ENCODE data around the gene CCNF. TPM values are rescaled to one million over a fixed set of nuclear protein-coding genes. Genes with fewer than 3 reads are reported as not detected.
"Not testable (repeated sequence)": the region's sequence is repeated elsewhere in the genome, so short reads cannot be mapped to it uniquely, and the experiment has no call there.

CCNF gene
- total RNA-seq, 1 donor from 2014 or later: 48.9 TPM

- Mint-ChIP-seq H3K27ac (peak overlapping the region; percentile 28), H3K27me3 (ENCODE audit: low read depth) (no peaks in the 10 kb centered on the region), H3K9me3 (no peaks in the 10 kb centered on the region), H3K36me3 (ENCODE audit: low read depth) (peaks cover 67% of the 10 kb centered on the region), H3K4me1 (ENCODE audit: low read depth) (peaks cover 18% of the 10 kb centered on the region), H3K4me3 (ENCODE audit: low read depth) (no peak overlapping the region)
- intact Hi-C loops (cut with micrococcal nuclease): no loop called here
- no peak for DNase-seq (ENCODE audit: low spot score)
These were observed 3.7 kb downstream of the CCNF start for GRCh38 chr16:2432801-2433505.

DNA sequence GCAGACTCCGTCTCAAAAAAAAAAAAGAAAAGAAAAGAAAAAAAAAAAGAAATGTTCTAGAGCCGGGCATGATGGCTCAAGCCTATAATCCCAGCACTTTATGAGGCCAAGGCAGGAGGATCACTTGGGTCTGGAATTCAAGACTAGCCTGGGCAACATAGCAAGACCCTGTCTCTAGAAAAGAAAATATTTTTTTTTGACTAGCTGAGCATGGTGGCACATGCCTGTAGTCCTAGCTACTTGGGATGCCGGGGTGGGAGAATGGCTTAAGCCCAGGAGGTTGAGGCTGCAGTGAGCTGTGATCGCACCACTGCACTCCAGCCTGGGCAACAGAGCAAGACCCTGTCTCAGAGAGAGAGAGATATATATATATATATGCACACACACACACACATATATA lies 6.0 kb downstream of the CCNF start:
- DNase-seq (ENCODE audit: low spot score); intact Hi-C loops (cut with micrococcal nuclease); H3K4me3 Mint-ChIP-seq (ENCODE audit: low read depth); H3K9me3 Mint-ChIP-seq; H3K27me3 Mint-ChIP-seq (ENCODE audit: low read depth); H3K27ac Mint-ChIP-seq: not testable (repeated sequence)
- peaks cover 17% of the 10 kb centered on the region for H3K4me1 Mint-ChIP-seq (ENCODE audit: low read depth)
- H3K36me3 Mint-ChIP-seq (ENCODE audit: low read depth): peaks cover 85% of the 10 kb centered on the region

DNA sequence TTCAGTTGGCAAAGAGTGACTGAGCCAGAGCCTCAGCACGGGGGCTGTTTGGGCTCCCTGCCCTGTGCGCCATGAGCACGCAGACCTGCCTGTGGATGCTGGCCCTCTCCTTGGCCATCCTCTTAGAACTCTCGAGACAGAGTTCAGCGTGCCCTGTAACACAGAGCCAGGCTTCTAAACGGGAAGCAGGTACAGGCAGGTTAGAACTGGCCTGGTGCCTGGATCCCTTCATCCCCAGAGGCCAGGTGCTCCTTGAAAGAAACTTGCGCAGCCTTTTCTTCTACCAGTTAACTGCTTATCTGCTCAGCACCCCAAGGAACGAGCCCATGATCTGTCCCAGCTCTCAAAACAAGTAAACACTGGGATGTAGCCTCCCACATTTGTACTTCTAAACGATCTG lies 6.9 kb downstream of the CCNF start:
- Mint-ChIP-seq H3K27me3 (ENCODE audit: low read depth) (no peaks in the 10 kb centered on the region), H3K36me3 (ENCODE audit: low read depth) (peaks cover 78% of the 10 kb centered on the region), H3K4me1 (ENCODE audit: low read depth) (peaks cover 9% of the 10 kb centered on the region), H3K9me3 (no peaks in the 10 kb centered on the region), H3K4me3 (ENCODE audit: low read depth) (no peak overlapping the region), H3K27ac (no peak overlapping the region)
- DNase-seq (ENCODE audit: low spot score): no peak
- intact Hi-C loops (cut with micrococcal nuclease): no loop called here

DNA sequence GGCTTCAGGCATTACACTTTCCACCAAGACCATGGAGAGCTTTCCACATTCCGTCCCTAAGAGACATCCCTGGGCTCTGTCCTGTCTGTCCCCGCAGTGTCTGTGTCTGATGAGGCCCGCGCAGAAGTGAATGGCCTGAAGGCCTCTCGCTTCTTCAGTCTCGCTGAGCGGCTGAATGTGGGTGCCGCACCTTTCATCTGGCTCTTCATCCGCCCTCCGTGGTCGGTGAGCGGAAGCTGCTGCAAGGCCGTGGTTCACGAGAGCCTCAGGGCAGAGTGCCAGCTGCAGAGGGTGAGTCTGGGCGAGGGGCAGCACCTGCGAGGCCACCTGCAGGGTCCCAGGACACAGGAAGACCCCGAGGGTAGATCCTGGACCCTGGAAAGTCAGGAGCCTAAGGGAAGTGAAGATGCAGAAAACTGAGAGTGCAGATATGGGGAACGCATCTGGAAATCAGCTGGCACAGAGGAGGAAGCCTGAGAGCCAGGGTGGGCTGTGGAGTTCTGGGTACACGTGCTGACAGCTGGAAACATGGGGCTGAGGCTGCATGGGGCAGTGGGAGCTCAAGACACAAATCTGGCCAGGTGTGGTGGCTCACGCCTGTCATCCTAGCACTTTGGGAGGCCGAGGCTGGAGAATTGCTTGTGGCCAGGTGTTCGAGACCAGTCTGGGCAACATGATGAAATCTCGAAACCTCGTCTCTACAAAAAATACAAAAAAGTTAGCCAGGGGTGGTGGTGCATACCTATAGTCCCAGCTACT lies 8.0 kb downstream of the CCNF start:
- peaks cover 74% of the 10 kb centered on the region for H3K36me3 Mint-ChIP-seq (ENCODE audit: low read depth)
- no peak overlapping the region for H3K27ac Mint-ChIP-seq
- no peaks in the 10 kb centered on the region for H3K27me3 Mint-ChIP-seq (ENCODE audit: low read depth)
- H3K4me1 Mint-ChIP-seq (ENCODE audit: low read depth): peaks cover 9% of the 10 kb centered on the region
- H3K4me3 Mint-ChIP-seq (ENCODE audit: low read depth): no peak overlapping the region
- DNase-seq (ENCODE audit: low spot score): no peak
- no peaks in the 10 kb centered on the region for H3K9me3 Mint-ChIP-seq
- intact Hi-C loops (cut with micrococcal nuclease): no loop called here

DNA sequence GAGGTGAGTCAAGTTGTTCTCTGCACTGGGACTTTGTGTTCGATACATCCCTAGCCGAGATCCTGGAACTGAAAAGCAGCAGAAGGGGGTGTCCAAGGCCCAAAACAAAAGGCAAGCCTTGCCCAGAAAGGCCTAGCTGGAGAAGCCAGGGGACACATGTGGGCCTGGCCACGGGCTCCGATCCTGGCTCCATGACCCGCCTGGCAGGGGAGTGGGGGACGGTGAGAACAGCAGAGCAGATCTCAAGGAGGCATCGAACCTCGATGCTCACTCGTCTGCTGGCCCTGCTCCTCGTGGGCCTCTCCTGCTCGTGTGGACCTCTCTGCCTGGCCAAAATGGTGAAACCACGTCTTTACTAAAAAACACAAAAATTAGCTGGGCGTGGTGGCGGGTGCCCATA lies 8.9 kb downstream of the CCNF start:
- intact Hi-C loops (cut with micrococcal nuclease): no loop called here
- Mint-ChIP-seq H3K9me3 (no peaks in the 10 kb centered on the region), H3K27me3 (ENCODE audit: low read depth) (no peaks in the 10 kb centered on the region), H3K4me1 (ENCODE audit: low read depth) (peaks cover 8% of the 10 kb centered on the region), H3K27ac (no peak overlapping the region), H3K36me3 (ENCODE audit: low read depth) (peaks cover 67% of the 10 kb centered on the region), H3K4me3 (ENCODE audit: low read depth) (no peak overlapping the region)
- DNase-seq (ENCODE audit: low spot score): no peak

- peaks cover 8% of the 10 kb centered on the region for H3K4me1 Mint-ChIP-seq (ENCODE audit: low read depth)
- no peak for DNase-seq (ENCODE audit: low spot score)
- H3K9me3 Mint-ChIP-seq: no peaks in the 10 kb centered on the region
- no peak overlapping the region for H3K27ac Mint-ChIP-seq
- intact Hi-C loops (cut with micrococcal nuclease): no loop called here
- no peak overlapping the region for H3K4me3 Mint-ChIP-seq (ENCODE audit: low read depth)
- peaks cover 67% of the 10 kb centered on the region for H3K36me3 Mint-ChIP-seq (ENCODE audit: low read depth)
- no peaks in the 10 kb centered on the region for H3K27me3 Mint-ChIP-seq (ENCODE audit: low read depth)
These were observed 10.4 kb downstream of the CCNF start for GRCh38 chr16:2439598-2439997.

DNA sequence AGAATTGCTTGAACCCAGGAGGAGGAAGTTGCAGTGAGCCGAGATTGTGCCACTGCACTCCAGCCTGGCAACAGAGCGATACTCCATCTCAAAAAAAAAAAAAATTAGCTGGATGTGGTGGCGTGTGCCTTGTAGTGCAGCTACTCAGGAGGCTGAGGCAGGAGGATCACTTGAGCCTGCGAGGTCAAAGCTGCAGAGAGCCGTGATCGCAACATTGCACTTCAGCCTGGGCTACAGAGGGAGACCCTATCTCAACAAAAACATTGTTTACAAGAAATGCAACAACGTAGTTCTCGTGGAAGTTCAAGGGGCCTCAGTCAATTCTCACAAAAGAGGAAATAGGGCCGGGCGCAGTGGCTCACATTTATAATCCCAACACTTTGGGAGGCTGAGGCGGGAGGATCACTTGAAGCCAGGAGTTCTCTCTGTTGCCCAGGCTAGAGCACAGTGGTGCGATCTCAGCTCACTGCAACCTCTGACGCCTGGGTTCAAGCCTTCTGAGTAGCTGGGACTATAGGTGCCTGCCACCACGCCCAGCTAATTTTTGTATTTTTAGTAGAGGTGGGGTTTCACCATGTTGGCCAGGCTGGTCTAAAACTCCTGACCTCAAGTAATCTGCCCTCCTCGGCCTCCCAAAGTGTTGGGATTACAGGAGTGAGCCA lies 12.0 kb downstream of the CCNF start:
- H3K27ac Mint-ChIP-seq; H3K4me3 Mint-ChIP-seq (ENCODE audit: low read depth); DNase-seq (ENCODE audit: low spot score); intact Hi-C loops (cut with micrococcal nuclease); H3K4me1 Mint-ChIP-seq (ENCODE audit: low read depth); H3K27me3 Mint-ChIP-seq (ENCODE audit: low read depth); H3K9me3 Mint-ChIP-seq: not testable (repeated sequence)
- H3K36me3 Mint-ChIP-seq (ENCODE audit: low read depth): peaks cover 67% of the 10 kb centered on the region

GRCh38 chr16:2443555-2443954 lies 14.3 kb downstream of the CCNF start:
- Mint-ChIP-seq H3K4me1 (ENCODE audit: low read depth) (peaks cover 6% of the 10 kb centered on the region), H3K36me3 (ENCODE audit: low read depth) (peaks cover 62% of the 10 kb centered on the region), H3K27ac (no peak overlapping the region), H3K27me3 (ENCODE audit: low read depth) (no peaks in the 10 kb centered on the region), H3K4me3 (ENCODE audit: low read depth) (no peak overlapping the region), H3K9me3 (no peaks in the 10 kb centered on the region)
- no peak for DNase-seq (ENCODE audit: low spot score)
- intact Hi-C loops (cut with micrococcal nuclease): no loop called here

DNA sequence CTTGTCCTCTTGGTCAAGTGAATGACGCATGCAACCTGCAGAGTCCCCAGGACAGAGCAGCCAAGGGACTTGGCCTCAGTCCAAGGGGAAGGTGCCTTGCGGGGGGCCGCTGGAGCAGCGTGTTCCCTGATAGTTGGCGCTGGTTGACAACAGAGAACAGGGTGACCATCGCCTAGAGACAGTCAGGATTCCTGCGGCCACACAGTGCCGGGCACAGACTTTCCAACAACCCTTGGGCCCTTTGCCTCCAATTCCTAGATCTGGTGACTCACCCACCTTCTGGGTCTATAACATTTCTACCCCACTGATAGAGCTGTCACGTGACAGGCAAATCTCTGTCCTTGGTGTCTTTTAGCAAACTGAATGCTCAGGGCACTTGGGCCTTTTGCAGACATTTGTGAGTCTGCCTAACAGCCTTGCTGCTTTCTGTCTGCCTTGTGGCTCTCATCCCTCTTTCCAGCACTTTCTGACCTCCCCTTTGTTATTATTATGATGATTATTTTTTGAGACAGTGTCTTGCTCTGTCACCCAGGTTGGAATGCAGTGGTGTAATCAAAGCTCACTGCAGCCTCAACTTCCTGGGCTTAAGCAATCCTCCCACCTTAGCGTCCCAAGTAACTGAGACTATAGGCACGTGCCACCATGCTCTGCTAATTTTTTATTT lies 18.8 kb downstream of the CCNF start:
- intact Hi-C loops (cut with micrococcal nuclease): no loop called here
- no peak overlapping the region for H3K4me3 Mint-ChIP-seq (ENCODE audit: low read depth)
- H3K27ac Mint-ChIP-seq: no peak overlapping the region
- peaks cover 72% of the 10 kb centered on the region for H3K36me3 Mint-ChIP-seq (ENCODE audit: low read depth)
- H3K9me3 Mint-ChIP-seq: no peaks in the 10 kb centered on the region
- DNase-seq (ENCODE audit: low spot score): no peak
- H3K4me1 Mint-ChIP-seq (ENCODE audit: low read depth): no peaks in the 10 kb centered on the region
- H3K27me3 Mint-ChIP-seq (ENCODE audit: low read depth): no peaks in the 10 kb centered on the region

DNA sequence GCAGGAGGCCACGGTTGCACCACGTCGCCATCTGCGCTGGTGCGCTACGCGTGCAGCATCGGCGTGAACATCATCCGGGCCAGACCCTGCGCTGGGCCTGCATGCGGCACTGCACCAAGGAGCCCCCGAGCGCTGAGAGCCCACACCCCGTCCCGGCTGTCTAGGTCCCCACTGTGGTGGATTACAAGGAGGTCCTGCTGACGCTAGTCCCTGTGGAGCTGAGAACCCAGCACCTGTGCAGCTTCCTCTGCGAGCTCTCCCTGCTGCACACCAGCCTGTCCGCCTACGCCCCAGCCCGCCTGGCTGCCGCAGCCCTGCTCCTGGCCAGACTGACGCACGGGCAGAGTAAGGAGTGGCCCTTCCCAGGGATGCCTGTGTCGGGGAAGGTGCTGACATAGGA lies 19.9 kb downstream of the CCNF start:
- DNase-seq (ENCODE audit: low spot score): no peak
- Mint-ChIP-seq H3K9me3 (no peaks in the 10 kb centered on the region), H3K27me3 (ENCODE audit: low read depth) (no peaks in the 10 kb centered on the region), H3K36me3 (ENCODE audit: low read depth) (peaks cover 74% of the 10 kb centered on the region), H3K4me1 (ENCODE audit: low read depth) (no peaks in the 10 kb centered on the region), H3K27ac (no peak overlapping the region), H3K4me3 (ENCODE audit: low read depth) (no peak overlapping the region)
- intact Hi-C loops (cut with micrococcal nuclease): no loop called here

GRCh38 chr16:2450535-2450934 lies 21.3 kb downstream of the CCNF start:
- H3K9me3 Mint-ChIP-seq: no peaks in the 10 kb centered on the region
- no peaks in the 10 kb centered on the region for H3K27me3 Mint-ChIP-seq (ENCODE audit: low read depth)
- DNase-seq (ENCODE audit: low spot score): no peak
- H3K4me1 Mint-ChIP-seq (ENCODE audit: low read depth): no peaks in the 10 kb centered on the region
- H3K36me3 Mint-ChIP-seq (ENCODE audit: low read depth): peaks cover 72% of the 10 kb centered on the region
- no peak overlapping the region for H3K27ac Mint-ChIP-seq
- no peak overlapping the region for H3K4me3 Mint-ChIP-seq (ENCODE audit: low read depth)
- intact Hi-C loops (cut with micrococcal nuclease): no loop called here

DNA sequence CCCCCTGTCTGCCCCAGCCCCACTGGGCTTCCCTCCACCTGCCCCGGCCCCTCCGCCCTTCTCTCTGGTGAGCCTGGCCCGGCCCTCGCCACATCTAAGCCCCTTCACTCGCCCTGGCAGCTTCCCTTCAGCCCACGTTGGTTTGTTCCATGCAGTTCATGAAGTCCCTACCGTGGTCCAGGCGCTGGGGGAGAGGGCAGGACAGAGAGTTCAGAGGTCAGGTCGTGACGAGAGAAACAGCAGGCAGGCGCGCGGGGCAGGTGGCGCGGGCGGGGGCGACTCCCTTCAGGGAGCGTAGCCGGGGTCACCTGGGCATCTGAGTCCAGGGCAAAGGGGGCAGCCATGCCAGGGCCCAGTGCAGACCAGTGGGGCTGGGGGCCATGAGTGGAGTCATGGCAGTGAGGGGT lies 21.7 kb downstream of the CCNF start:
- Mint-ChIP-seq H3K27me3 (ENCODE audit: low read depth) (no peaks in the 10 kb centered on the region), H3K9me3 (no peaks in the 10 kb centered on the region), H3K36me3 (ENCODE audit: low read depth) (peaks cover 71% of the 10 kb centered on the region), H3K4me1 (ENCODE audit: low read depth) (no peaks in the 10 kb centered on the region), H3K27ac (no peak overlapping the region), H3K4me3 (ENCODE audit: low read depth) (no peak overlapping the region)
- intact Hi-C loops (cut with micrococcal nuclease): no loop called here
- no peak for DNase-seq (ENCODE audit: low spot score)

All from activated T-helper 2 cell treated with anti-CD3 and anti-CD28 coated beads, Interferon-gamma antibody, Interleukin-2, Interleukin-4, amounts not matched to agents 10 μg/mL and 5 μg/mL and 100 μg/mL, durations not matched to agents 14 hours and 24 hours and 36 hours (primary cell).